ENCODE data around the gene MRPS21.

The MRPS21 gene

GRCh38 chr1:150280138-150280707 is 13.4 kb upstream of the MRPS21 start:
- DNase-seq (ENCODE audit: extremely low spot score), result no peak
- POLR2A ChIA-PET, result no interaction called here
- TF ChIP-seq CTCF (IDR thresholded peaks at IDR 0.05; ENCODE audit: control extremely low read depth, extremely low read depth, low read depth, missing control alignments), result no peak
- CTCF ChIA-PET, result interaction anchor here (0.9 to 4.5 kb wide), 8 partner anchors 9 to 715 kb away, joined by 3 to 72 read pairs (median 4); partner anchors contain the start of genes APH1A, C1orf54 and CA14

DNA sequence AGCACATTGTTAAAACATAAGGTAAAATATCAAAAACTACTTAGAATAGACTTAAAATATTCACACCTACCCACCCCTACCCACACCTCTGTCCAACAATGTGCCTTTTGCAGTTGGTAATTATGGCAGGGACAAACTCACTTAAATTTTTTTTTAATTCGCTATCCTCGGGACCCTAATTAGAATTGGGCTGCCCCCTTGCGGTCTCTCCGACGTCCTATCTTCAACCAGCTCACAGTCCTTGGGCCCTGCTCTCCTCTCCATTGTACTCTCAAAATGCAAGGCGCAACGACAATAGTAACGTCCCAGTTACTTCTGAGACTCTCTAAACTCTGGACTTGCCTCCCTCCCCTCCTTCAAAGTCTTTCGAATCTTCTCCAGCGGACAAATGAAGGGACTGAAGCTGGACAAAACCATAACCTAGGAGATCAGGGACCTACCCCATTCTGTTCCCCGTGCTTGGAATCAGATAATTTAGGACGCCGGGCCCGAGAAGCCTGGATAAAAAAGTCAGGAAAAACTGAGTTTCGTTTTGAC is 12.4 kb upstream of the MRPS21 start:
- POLR2A ChIA-PET, result no interaction called here
- peak; percentile 45 for DNase-seq (ENCODE audit: extremely low spot score)
- CTCF ChIA-PET, result interaction anchor here (0.6 to 4.5 kb wide), 11 partner anchors 10 to 714 kb away, joined by 3 to 72 read pairs (median 4); partner anchors contain the start of genes APH1A, C1orf54 and CA14
- TF ChIP-seq CTCF (IDR thresholded peaks at IDR 0.05; ENCODE audit: control extremely low read depth, extremely low read depth, low read depth, missing control alignments), result peak; percentile 45

- DNase-seq (ENCODE audit: extremely low spot score), result peak; percentile 80
- ChIA-PET POLR2A (no interaction called here), CTCF (interaction anchor here (0.6 to 4.5 kb wide), 11 partner anchors 9 to 379 kb away, joined by 3 to 72 read pairs (median 4); partner anchors contain the start of genes APH1A, C1orf54 and CA14)
- TF ChIP-seq CTCF (IDR thresholded peaks at IDR 0.05; ENCODE audit: control extremely low read depth, extremely low read depth, low read depth, missing control alignments), result no peak
These were observed 11.7 kb upstream of the MRPS21 start, which contains the start of gene CIART for GRCh38 chr1:150281758-150282557. CIART (plus strand) TSS chr1:150282554; CDS start chr1:150283268, 714 bp downstream.

DNA sequence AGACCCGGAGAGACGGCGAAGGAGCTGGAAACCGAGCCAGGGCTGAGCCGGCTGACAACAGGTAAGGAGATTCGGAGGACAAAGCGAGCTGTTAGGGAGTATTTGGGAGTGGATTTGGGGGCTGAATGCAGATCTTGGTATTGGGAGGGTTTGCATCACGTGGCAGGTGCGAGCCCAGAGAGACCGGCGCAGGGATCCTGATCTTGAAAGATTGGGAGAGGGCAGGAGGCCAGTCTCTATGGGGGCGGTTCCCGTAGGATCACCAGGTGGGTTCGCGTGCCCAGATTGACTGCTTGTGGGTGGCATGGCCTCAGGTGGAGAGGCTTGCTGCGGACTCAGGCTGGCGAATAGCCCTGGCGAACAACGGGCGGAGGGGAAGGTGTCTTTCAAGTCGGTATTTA is 11.1 kb upstream of the MRPS21 start:
- ChIA-PET POLR2A (no interaction called here), CTCF (interaction anchor here (0.7 to 1.1 kb wide), 2 partner anchors 14 to 27 kb away, joined by 3 to 6 read pairs; no protein-coding TSS in a partner anchor)
- DNase-seq (ENCODE audit: extremely low spot score), result no peak
- TF ChIP-seq CTCF (IDR thresholded peaks at IDR 0.05; ENCODE audit: control extremely low read depth, extremely low read depth, low read depth, missing control alignments), result no peak

DNA sequence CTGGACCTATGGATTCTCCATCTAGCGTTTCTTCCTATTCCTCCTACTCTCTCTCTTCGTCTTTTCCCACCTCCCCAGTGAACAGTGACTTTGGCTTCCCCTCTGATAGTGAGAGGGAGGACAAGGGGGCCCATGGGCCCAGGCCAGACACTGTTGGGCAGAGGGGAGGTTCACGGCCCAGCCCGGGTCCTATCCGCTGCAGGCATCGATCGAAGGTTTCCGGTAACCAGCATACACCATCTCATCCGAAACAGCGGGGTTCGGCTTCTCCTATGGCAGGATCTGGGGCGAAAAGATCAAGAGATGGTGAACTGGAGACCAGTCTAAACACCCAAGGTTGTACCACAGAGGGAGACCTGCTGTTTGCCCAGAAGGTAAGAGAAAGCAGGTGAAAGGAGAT is 10.4 kb upstream of the MRPS21 start:
- DNase-seq (ENCODE audit: extremely low spot score), result no peak
- TF ChIP-seq CTCF (IDR thresholded peaks at IDR 0.05; ENCODE audit: control extremely low read depth, extremely low read depth, low read depth, missing control alignments), result no peak
- ChIA-PET CTCF (interaction anchor here (1.1 kb wide), 1 partner anchor 28 kb away, joined by 6 read pairs; no protein-coding TSS in a partner anchor), POLR2A (no interaction called here)

GRCh38 chr1:150288382-150288781 is 5.3 kb upstream of the MRPS21 start:
- ChIA-PET POLR2A (no interaction called here), CTCF (interaction anchor here (1.1 to 4.4 kb wide), 2 partner anchors 16 to 32 kb away, joined by 5 to 16 read pairs; partner anchors contain the start of gene C1orf54)
- no peak for TF ChIP-seq CTCF (IDR thresholded peaks at IDR 0.05; ENCODE audit: control extremely low read depth, extremely low read depth, low read depth, missing control alignments)
- DNase-seq (ENCODE audit: extremely low spot score), result no peak
